ENCODE results near the gene CEBPZOS. TPM values are rescaled to one million over a fixed set of nuclear protein-coding genes. Genes with fewer than 3 reads are reported as not detected.

CEBPZOS gene
- total and polyA plus RNA-seq, 8 donors: 2.9 to 52.5 (median 32.4) TPM

DNA sequence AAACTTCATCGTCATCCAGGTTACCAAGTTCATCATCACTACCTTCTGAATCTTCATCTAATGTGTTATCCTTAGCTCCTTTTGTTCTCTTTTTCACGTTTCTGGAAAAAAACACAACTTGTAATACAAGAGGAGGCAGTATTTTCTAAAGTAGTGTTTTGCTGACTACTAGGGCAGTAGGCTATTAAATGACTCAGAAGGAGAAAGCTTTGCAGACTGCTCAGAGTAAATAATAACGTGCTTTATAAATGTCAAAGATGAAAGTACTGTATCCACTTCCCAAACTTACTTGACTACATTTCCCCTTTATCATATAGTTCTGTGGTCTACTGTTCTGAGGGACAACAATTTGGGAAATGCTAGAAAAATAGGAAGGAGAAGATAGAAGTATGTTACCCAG is 15.6 kb downstream of the CEBPZOS start:
- Histone ChIP-seq H3K4me3 (no peak overlapping the region), H3K27ac (no peak overlapping the region), H3K9me3 (peaks cover 0 to 29% (median 13%) of the 10 kb centered on the region in 4 donors), H3K36me3 (peaks cover 55 to 100% (median 99%) of the 10 kb centered on the region in 4 donors), H3K4me1 (no peaks in the 10 kb centered on the region), H3K27me3 (no peaks in the 10 kb centered on the region)
- no peak for TF ChIP-seq POLR2AphosphoS5 (IDR thresholded peaks at IDR 0.05)
- no peak for TF ChIP-seq POLR2A (IDR thresholded peaks at IDR 0.05)
- TF ChIP-seq EP300 (IDR thresholded peaks at IDR 0.05): no peak
- TF ChIP-seq CTCF (IDR thresholded peaks at IDR 0.05): no peak
- 79 to 84% (median 81%) methylated on average over 3 of the region's 3 CpGs for WGBS, 5 donors
- intact Hi-C loops (cut with DNase I; ENCODE audit: low total_unique reads): no loop called here
- DNase-seq: no peak

GRCh38 chr2:37215250-37215649 is 19.0 kb downstream of the CEBPZOS start:
- no peak overlapping the region for H3K4me3 ChIP-seq
- H3K36me3 ChIP-seq: peaks cover 39 to 100% (median 96%) of the 10 kb centered on the region in 4 donors
- no peaks in the 10 kb centered on the region for H3K27me3 ChIP-seq
- peak overlapping the region in 3 of 5 donors; percentile 7 to 39 (median 22) for H3K27ac ChIP-seq
- no peaks in the 10 kb centered on the region for H3K9me3 ChIP-seq
- intact Hi-C loops (cut with DNase I; ENCODE audit: low total_unique reads): no loop called here
- TF ChIP-seq POLR2A (IDR thresholded peaks at IDR 0.05) (no peak), CTCF (IDR thresholded peaks at IDR 0.05) (no peak), POLR2AphosphoS5 (IDR thresholded peaks at IDR 0.05) (no peak), EP300 (IDR thresholded peaks at IDR 0.05) (no peak)
- no peaks in the 10 kb centered on the region for H3K4me1 ChIP-seq
- DNase-seq: no peak
- WGBS, 5 donors: 73 to 93% (median 81%) methylated on average over 1 of the region's 1 CpG

GRCh38 chr2:37219046-37219445 is 22.8 kb downstream of the CEBPZOS start:
- TF ChIP-seq EP300 (IDR thresholded peaks at IDR 0.05): no peak
- TF ChIP-seq POLR2A (IDR thresholded peaks at IDR 0.05): no peak
- TF ChIP-seq POLR2AphosphoS5 (IDR thresholded peaks at IDR 0.05): no peak
- TF ChIP-seq CTCF (IDR thresholded peaks at IDR 0.05): no peak
- Histone ChIP-seq H3K4me1 (peaks cover 0 to 7% (median 0%) of the 10 kb centered on the region in 4 donors), H3K4me3 (no peak overlapping the region), H3K27me3 (no peaks in the 10 kb centered on the region), H3K27ac (no peak overlapping the region), H3K9me3 (no peaks in the 10 kb centered on the region), H3K36me3 (peaks cover 32 to 97% (median 95%) of the 10 kb centered on the region in 4 donors)
- 77 to 96% (median 91%) methylated on average over 4 of the region's 4 CpGs for WGBS, 5 donors
- intact Hi-C loops (cut with DNase I; ENCODE audit: low total_unique reads): no loop called here
- DNase-seq: peak in 1 of 2 donors; percentile 16

DNA sequence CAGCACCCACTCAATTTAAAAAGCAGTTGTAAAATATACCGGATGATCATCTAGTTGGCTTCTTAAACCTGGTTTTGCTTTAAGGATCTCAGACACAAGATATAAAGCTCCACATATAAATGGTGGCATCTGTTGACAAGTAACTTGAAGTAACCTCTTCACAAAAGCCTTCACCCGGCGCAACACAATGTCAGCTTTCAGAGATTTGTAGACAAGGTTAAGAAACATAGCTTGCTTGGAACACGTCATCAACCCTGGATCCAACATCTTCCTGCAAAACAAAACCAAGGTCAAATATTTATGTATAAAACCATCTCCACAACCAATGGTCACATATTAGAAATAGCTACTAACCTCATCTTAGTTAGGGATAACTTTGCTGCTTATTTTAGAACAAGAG is 26.8 kb downstream of the CEBPZOS start:
- Histone ChIP-seq H3K4me1 (peaks cover 0 to 31% (median 15%) of the 10 kb centered on the region in 4 donors), H3K27ac (no peak overlapping the region), H3K4me3 (no peak overlapping the region), H3K36me3 (peaks cover 30 to 78% (median 75%) of the 10 kb centered on the region in 4 donors), H3K27me3 (no peaks in the 10 kb centered on the region), H3K9me3 (no peaks in the 10 kb centered on the region)
- TF ChIP-seq POLR2AphosphoS5 (IDR thresholded peaks at IDR 0.05): no peak
- no peak for TF ChIP-seq EP300 (IDR thresholded peaks at IDR 0.05)
- no peak for TF ChIP-seq CTCF (IDR thresholded peaks at IDR 0.05)
- TF ChIP-seq POLR2A (IDR thresholded peaks at IDR 0.05): no peak
- intact Hi-C loops (cut with DNase I; ENCODE audit: low total_unique reads): no loop called here
- WGBS, 5 donors: 96 to 98% (median 98%) methylated on average over 4 of the region's 4 CpGs
- DNase-seq: no peak

Measured in stomach (tissue), 9 donors.